COLO668 (cell line): ENCODE results near the gene AP3D1.

ENCODE experiments used
- DNase-seq: peaks from one replicate; lab custom pipeline; 2025; ENCODE audit not compliant: unreplicated experiment; lab: John Stamatoyannopoulos, UW

The AP3D1 gene

GRCh38 chr19:2184422-2184975, 33.1 kb upstream of the AP3D1 start:
- DNase-seq: no peak

- no peak for DNase-seq
Measured at GRCh38 chr19:2181633-2181997, 30.2 kb upstream of the AP3D1 start.

GRCh38 chr19:2180881-2181632, 29.7 kb upstream of the AP3D1 start:
- DNase-seq: no peak

- no peak for DNase-seq
Measured at GRCh38 chr19:2180114-2180513, 28.7 kb upstream of the AP3D1 start.

GRCh38 chr19:2179095-2179494, 27.7 kb upstream of the AP3D1 start:
- DNase-seq: no peak

GRCh38 chr19:2176337-2176994, 25.1 kb upstream of the AP3D1 start:
- no peak for DNase-seq

- no peak for DNase-seq
Measured at GRCh38 chr19:2175742-2176141, 24.4 kb upstream of the AP3D1 start.

GRCh38 chr19:2173767-2174577, 22.6 kb upstream of the AP3D1 start:
- DNase-seq: no peak

GRCh38 chr19:2173388-2173766, 22.0 kb upstream of the AP3D1 start:
- DNase-seq: no peak

GRCh38 chr19:2171349-2172145, 20.2 kb upstream of the AP3D1 start:
- DNase-seq: peak; percentile 53

- DNase-seq: no peak
Measured at GRCh38 chr19:2170987-2171348, 19.6 kb upstream of the AP3D1 start.

GRCh38 chr19:2170219-2170618, 18.9 kb upstream of the AP3D1 start:
- DNase-seq: no peak

GRCh38 chr19:2168619-2169424, 17.5 kb upstream of the AP3D1 start:
- DNase-seq: peak; percentile 87

- no peak for DNase-seq
Measured at GRCh38 chr19:2167896-2168618, 16.7 kb upstream of the AP3D1 start.

- DNase-seq: peak; percentile 67
Measured at GRCh38 chr19:2166741-2167738, 15.7 kb upstream of the AP3D1 start.

GRCh38 chr19:2164020-2164998, 12.9 kb upstream of the AP3D1 start:
- peak; percentile 43 for DNase-seq

GRCh38 chr19:2160379-2160778, 9.0 kb upstream of the AP3D1 start:
- no peak for DNase-seq
